ENCODE results near the gene RIMS1. TPM values are rescaled to one million over a fixed set of nuclear protein-coding genes. Genes with fewer than 3 reads are reported as not detected.

The RIMS1 gene
- total RNA-seq, 3 donors from 2014 or later, result 0.53 to 2.2 TPM; not detected in 1

DNA sequence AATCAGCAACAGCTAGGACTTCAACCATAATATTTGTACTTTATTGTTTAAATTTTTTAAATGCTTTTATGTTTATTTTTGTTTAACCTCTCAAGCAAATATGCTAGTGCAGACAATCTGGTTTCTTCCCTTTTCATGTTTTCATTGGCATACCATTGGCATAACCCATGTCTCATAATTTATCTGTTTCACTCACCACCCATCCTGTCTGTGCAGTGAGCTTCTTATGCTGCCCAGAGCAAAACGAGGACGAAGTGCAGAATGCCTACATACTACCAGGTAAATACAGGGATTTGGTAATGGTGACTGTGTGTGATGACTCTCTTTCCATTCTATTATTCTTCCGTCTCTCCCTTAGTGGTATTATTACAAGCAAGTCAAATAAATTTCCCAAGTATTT lies 374.1 kb downstream of the RIMS1 start:
- intact Hi-C loops (cut with DNase I, micrococcal nuclease), result no loop called here
- DNase-seq, result no peak
- no peaks in the 10 kb centered on the region for H3K36me3 ChIP-seq (ENCODE audit: low read depth)
- H3K4me1 ChIP-seq (ENCODE audit: low read depth), result no peaks in the 10 kb centered on the region
- no peaks in the 10 kb centered on the region for H3K9me3 ChIP-seq
- TF ChIP-seq, protein P1, sequence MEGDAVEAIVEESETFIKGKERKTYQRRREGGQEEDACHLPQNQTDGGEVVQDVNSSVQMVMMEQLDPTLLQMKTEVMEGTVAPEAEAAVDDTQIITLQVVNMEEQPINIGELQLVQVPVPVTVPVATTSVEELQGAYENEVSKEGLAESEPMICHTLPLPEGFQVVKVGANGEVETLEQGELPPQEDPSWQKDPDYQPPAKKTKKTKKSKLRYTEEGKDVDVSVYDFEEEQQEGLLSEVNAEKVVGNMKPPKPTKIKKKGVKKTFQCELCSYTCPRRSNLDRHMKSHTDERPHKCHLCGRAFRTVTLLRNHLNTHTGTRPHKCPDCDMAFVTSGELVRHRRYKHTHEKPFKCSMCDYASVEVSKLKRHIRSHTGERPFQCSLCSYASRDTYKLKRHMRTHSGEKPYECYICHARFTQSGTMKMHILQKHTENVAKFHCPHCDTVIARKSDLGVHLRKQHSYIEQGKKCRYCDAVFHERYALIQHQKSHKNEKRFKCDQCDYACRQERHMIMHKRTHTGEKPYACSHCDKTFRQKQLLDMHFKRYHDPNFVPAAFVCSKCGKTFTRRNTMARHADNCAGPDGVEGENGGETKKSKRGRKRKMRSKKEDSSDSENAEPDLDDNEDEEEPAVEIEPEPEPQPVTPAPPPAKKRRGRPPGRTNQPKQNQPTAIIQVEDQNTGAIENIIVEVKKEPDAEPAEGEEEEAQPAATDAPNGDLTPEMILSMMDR (IDR thresholded peaks at IDR 0.05), result no peak
- H3K4me3 ChIP-seq, result no peak overlapping the region
- ATAC-seq, result no peak

DNA sequence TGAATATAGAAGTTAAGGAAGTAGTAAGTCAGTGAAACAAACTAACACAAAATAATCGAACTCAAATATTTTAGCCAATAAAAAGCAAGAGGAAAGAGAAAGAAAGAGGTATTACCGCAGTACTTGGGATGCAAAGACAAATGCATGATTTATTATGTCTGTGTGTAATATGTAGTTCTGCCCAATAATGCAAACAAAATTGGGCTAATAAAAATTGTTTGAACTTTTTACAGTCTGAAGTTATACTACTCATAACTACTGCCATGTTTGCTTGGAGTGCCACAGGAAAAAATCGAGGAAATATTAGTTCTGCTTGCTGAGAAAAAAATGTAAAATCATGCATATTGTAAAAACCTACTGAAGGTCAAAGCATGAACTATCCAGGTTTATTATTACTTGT lies 375.2 kb downstream of the RIMS1 start:
- DNase-seq, result no peak
- TF ChIP-seq, protein P1 (IDR thresholded peaks at IDR 0.05), result no peak
- no peak for ATAC-seq
- no peaks in the 10 kb centered on the region for H3K4me1 ChIP-seq (ENCODE audit: low read depth)
- H3K4me3 ChIP-seq, result no peak overlapping the region
- intact Hi-C loops (cut with DNase I, micrococcal nuclease), result no loop called here
- H3K9me3 ChIP-seq, result no peaks in the 10 kb centered on the region
- H3K36me3 ChIP-seq (ENCODE audit: low read depth), result no peaks in the 10 kb centered on the region

DNA sequence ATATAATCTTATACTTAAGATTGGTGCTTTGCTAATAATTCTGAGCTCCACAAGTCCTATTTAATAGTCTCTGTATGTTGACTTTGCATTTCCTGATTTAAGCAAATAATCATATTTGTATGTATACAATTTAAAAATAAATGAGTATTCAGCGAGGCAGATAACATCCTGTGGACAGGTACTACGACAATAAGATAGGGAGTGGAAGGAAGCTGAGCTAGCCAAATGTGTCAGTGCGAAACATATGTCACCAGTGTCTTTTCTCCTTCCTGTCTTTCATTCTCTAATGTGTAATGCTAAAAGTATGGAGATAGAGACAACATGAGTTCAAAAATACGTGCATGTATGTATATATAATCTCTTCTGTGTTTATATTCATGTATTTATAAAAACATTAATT lies 375.9 kb downstream of the RIMS1 start:
- no peaks in the 10 kb centered on the region for H3K9me3 ChIP-seq
- DNase-seq (no peak), ATAC-seq (no peak)
- H3K4me1 ChIP-seq (ENCODE audit: low read depth), result no peaks in the 10 kb centered on the region
- no peak overlapping the region for H3K4me3 ChIP-seq
- H3K36me3 ChIP-seq (ENCODE audit: low read depth), result no peaks in the 10 kb centered on the region
- TF ChIP-seq, protein P1 (IDR thresholded peaks at IDR 0.05), result no peak
- intact Hi-C loops (cut with DNase I, micrococcal nuclease), result no loop called here

DNA sequence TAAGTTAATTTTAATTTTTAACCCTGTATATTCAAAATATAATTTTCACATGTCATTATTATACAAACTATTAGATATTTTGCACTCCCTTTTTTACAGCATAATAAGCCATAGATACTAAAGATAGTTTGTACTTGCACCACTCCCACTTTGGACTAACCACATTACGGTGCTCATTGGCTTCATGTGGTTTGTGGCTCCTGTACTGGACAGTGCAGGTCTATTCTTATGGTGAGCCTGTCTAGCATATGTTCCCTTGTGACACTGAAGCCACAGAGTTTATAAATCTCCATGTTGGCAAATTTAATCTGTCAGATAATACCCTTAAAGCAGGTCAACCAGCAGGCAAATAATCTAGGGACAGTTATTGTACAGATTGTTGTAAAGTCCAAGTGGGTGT lies 381.1 kb downstream of the RIMS1 start:
- ATAC-seq (no peak), DNase-seq (no peak)
- intact Hi-C loops (cut with DNase I, micrococcal nuclease), result no loop called here
- Histone ChIP-seq H3K4me1 (ENCODE audit: low read depth) (no peaks in the 10 kb centered on the region), H3K36me3 (ENCODE audit: low read depth) (no peaks in the 10 kb centered on the region), H3K4me3 (no peak overlapping the region), H3K9me3 (no peaks in the 10 kb centered on the region)
- TF ChIP-seq, protein P1 (IDR thresholded peaks at IDR 0.05), result no peak

DNA sequence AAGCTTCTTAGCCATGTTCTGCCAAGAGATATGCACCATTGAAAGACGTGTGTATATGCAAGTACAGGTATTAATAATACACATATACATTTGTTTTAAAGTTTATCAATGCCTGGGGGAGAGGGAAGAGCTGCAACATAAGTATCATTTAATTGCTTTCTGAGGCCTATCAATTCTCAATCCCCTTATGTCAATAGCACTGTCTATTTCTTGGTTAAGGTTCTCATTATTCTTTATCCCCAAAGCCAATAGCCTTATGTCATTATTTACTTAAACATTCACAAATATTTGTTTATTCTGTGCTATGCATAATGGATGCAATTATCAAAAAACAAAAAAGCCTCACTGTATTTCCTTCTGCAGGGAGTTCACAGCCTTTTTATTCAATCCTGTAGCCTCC lies 385.2 kb downstream of the RIMS1 start:
- no peak overlapping the region for H3K4me3 ChIP-seq
- H3K9me3 ChIP-seq, result no peaks in the 10 kb centered on the region
- no peak for DNase-seq
- ATAC-seq, result no peak
- TF ChIP-seq, protein P1 (IDR thresholded peaks at IDR 0.05), result no peak
- H3K36me3 ChIP-seq (ENCODE audit: low read depth), result no peaks in the 10 kb centered on the region
- H3K4me1 ChIP-seq (ENCODE audit: low read depth), result no peaks in the 10 kb centered on the region
- intact Hi-C loops (cut with DNase I, micrococcal nuclease), result no loop called here

DNA sequence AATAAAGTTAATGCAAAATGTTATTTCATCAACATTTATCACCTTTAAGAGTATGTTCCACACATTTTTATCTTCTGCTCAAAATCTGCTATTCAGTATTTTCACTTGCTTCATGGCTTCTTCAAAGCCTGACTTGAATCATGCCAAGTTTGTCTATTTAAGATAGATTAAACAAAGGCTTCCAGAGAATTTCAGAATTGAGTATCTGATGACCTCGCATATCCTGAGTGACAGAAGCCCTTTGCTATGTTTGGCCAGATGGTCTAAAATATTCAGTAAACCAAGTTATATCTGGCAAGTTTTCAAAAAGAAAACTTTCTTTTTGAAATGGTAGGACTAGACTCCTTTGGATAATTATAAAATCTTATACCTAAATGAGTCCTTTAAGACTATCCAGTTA lies 386.6 kb downstream of the RIMS1 start:
- DNase-seq (no peak), ATAC-seq (no peak)
- H3K4me3 ChIP-seq, result no peak overlapping the region
- no peaks in the 10 kb centered on the region for H3K36me3 ChIP-seq (ENCODE audit: low read depth)
- TF ChIP-seq, protein P1 (IDR thresholded peaks at IDR 0.05), result no peak
- intact Hi-C loops (cut with DNase I, micrococcal nuclease), result no loop called here
- H3K4me1 ChIP-seq (ENCODE audit: low read depth), result no peaks in the 10 kb centered on the region
- no peaks in the 10 kb centered on the region for H3K9me3 ChIP-seq
